A549 (cell line): ENCODE data around the gene UBE2E3. TPM values are rescaled to one million over a fixed set of nuclear protein-coding genes. Genes with fewer than 3 reads are reported as not detected.
"Not testable (repeated sequence)": the region's sequence is repeated elsewhere in the genome, so short reads cannot be mapped to it uniquely, and the experiment has no call there.

Experiments used
- ATAC-seq, 2 experiments: fragments of 200-7000 bp in 1 of 2; fragments of >200 bp in 1 of 2; cut with Nextera tagmentation in 1 of 2; cut with Tn5 transposase in 1 of 2; 3 replicates each; pipeline versions ENCODE4 v1.8.0 to v1.9.1; 2018 to 2020; ENCODE audit warnings: mild to moderate bottlenecking in 1 of 2, moderate library complexity in 1 of 2
- CTCF ChIA-PET: fragments of 300-600 bp; sonication (Branson Sonifier 250); formaldehyde crosslinking; extraction: SDS; loops from one replicate; lab custom pipeline; 2021; ENCODE audit warnings: antibody characterized with exemption, inconsistent platforms; lab: Yijun Ruan, JAX
- POLR2A ChIA-PET: fragments of 350-600 bp; formaldehyde crosslinking; extraction: SDS; loops from one replicate; lab custom pipeline; 2021; ENCODE audit warnings: antibody characterized with exemption, inconsistent platforms; lab: Yijun Ruan, JAX
- DNase-seq, 2 experiments: peaks; one replicate each; pipeline versions ENCODE4 v3.0.0 to v3.0.0-alpha.2; 2011 to 2016; ENCODE audit warnings: low read depth in 1 of 2, low spot score in 1 of 2
- FAIRE-seq: peaks from 2 replicates; lab custom pipeline; 2011; peaks lifted over from hg19 to GRCh38; lab: Jason Lieb, UNC
- H3K27ac ChIP-seq, 2 experiments: fragments of >200 bp; sonication (Bioruptor Twin); formaldehyde crosslinking; 3 replicates each; pipeline ENCODE4 v1.5.1; 2016 to 2017
- H3K4me1 ChIP-seq: fragments of >200 bp; sonication (Bioruptor Twin); formaldehyde crosslinking; 3 replicates; pipeline ENCODE4 v1.6.1; 2016
- H3K4me2 ChIP-seq: fragments of >200 bp; sonication (Bioruptor Twin); formaldehyde crosslinking; 3 replicates; pipeline ENCODE4 v1.6.1; 2016
- H3K4me3 ChIP-seq: fragments of >200 bp; sonication (Bioruptor Twin); formaldehyde crosslinking; 3 replicates; pipeline ENCODE4 v1.5.1; 2016
- H3K9me3 ChIP-seq: fragments of >200 bp; sonication (Bioruptor Twin); formaldehyde crosslinking; 3 replicates; pipeline ENCODE4 v1.6.1; 2016
- CBX8 ChIP-seq: fragments of 200-600 bp; sonication (generic); IDR thresholded peaks from 2 replicates; pipeline ENCODE4 v1.6.1; 2016
- EHMT2 ChIP-seq: fragments of 200-600 bp; sonication (generic); IDR thresholded peaks from 2 replicates; pipeline ENCODE4 v1.6.1; 2016; ENCODE audit warnings: antibody characterized with exemption, low read depth, mild to moderate bottlenecking, moderate library complexity
- ESRRA ChIP-seq: fragments of 150-350 bp; IDR thresholded peaks from 2 replicates; pipeline ENCODE4 v1.6.1; 2014; ENCODE audit warnings: mild to moderate bottlenecking, low read length, borderline replicate concordance
- FOSB ChIP-seq: fragments of 250-450 bp; sonication (Bioruptor Pico); IDR thresholded peaks from 2 replicates; pipeline ENCODE4 v1.5.0; 2020; ENCODE audit warnings: mild to moderate bottlenecking, moderate library complexity
- FOSL2 ChIP-seq, 2 experiments: fragments of 450-650 bp in 1 of 2; fragments of >200 bp in 1 of 2; sonication (Bioruptor Twin) in 1 of 2; formaldehyde crosslinking; IDR thresholded peaks; 2 replicates each; pipeline versions ENCODE4 v1.5.0 to v1.6.1; 2016 to 2020; ENCODE audit warnings: mild to moderate bottlenecking in 1 of 2, moderate library complexity in 1 of 2
- HEYL ChIP-seq: fragments of 250-450 bp; sonication (Bioruptor Pico); IDR thresholded peaks from 2 replicates; pipeline ENCODE4 v1.8.0; 2021; ENCODE audit warnings: mild to moderate bottlenecking, moderate library complexity
- HOXA7 ChIP-seq: fragments of 250-450 bp; sonication (Bioruptor Pico); IDR thresholded peaks from 2 replicates; pipeline ENCODE4 v1.5.0; 2020; ENCODE audit warnings: mild to moderate bottlenecking, moderate library complexity
- HOXB13 ChIP-seq: fragments of 250-450 bp; sonication (Bioruptor Pico); IDR thresholded peaks from 2 replicates; pipeline ENCODE4 v1.5.0; 2020; ENCODE audit warnings: low read depth, mild to moderate bottlenecking, moderate library complexity
- JUN ChIP-seq, 2 experiments: fragments of >200 bp; sonication (Bioruptor Twin); formaldehyde crosslinking; IDR thresholded peaks; 2 replicates in 1 of 2; 3 replicates in 1 of 2; pipeline ENCODE4 v1.6.1; 2016 to 2017
- MAFK ChIP-seq: fragments of 450-650 bp; IDR thresholded peaks from 2 replicates; pipeline ENCODE4 v1.6.1; 2014; ENCODE audit not compliant: partially characterized antibody
- PHF8 ChIP-seq: fragments of 200-600 bp; sonication (generic); IDR thresholded peaks from 2 replicates; pipeline ENCODE4 v1.6.1; 2016; ENCODE audit warnings: low read depth, mild to moderate bottlenecking, antibody characterized with exemption, moderate library complexity, borderline replicate concordance
- POLR2A ChIP-seq: IDR thresholded peaks from 2 replicates; pipeline ENCODE4 v1.6.1; 2012; ENCODE audit warnings: mild to moderate bottlenecking, low read length
- POLR2AphosphoS2 ChIP-seq: conservative IDR thresholded peaks from 2 replicates; pipeline ENCODE4 v1.6.1; 2012; ENCODE audit warnings: low read length, improper control_type of control experiment, inconsistent platforms
- RAD21 ChIP-seq, 2 experiments: fragments of >200 bp in 1 of 2; sonication (Bioruptor Twin) in 1 of 2; formaldehyde crosslinking in 1 of 2; IDR thresholded peaks in 1 of 2; conservative IDR thresholded peaks in 1 of 2; 2 replicates in 1 of 2; 3 replicates in 1 of 2; pipeline ENCODE4 v1.6.1; 2012 to 2018; ENCODE audit warnings: inconsistent platforms in 1 of 2
- SMC3 ChIP-seq: fragments of >200 bp; sonication (Bioruptor Twin); formaldehyde crosslinking; IDR thresholded peaks from 3 replicates; pipeline ENCODE4 v1.6.1; 2018; ENCODE audit warnings: inconsistent platforms
- TP53 ChIP-seq: fragments of 250-450 bp; sonication (Bioruptor Pico); IDR thresholded peaks from 2 replicates; pipeline ENCODE4 v1.5.0; 2021; ENCODE audit warnings: mild to moderate bottlenecking, moderate library complexity
- ZFP36 ChIP-seq: fragments of 450-650 bp; IDR thresholded peaks from 2 replicates; pipeline ENCODE4 v1.6.1; 2014; ENCODE audit warnings: borderline replicate concordance; ENCODE audit not compliant: partially characterized antibody
- ZNF302 ChIP-seq: fragments of 250-450 bp; sonication (Bioruptor Pico); IDR thresholded peaks from 2 replicates; pipeline ENCODE4 v1.9.0; 2021; ENCODE audit warnings: inconsistent platforms, mild to moderate bottlenecking, moderate library complexity
- ZSCAN20 ChIP-seq: fragments of 250-450 bp; sonication (Bioruptor Pico); IDR thresholded peaks from 2 replicates; pipeline ENCODE4 v1.8.0; 2022; ENCODE audit warnings: mild to moderate bottlenecking, moderate library complexity
- WGBS: methylation state at CpG from one replicate; pipeline ENCODE4 v1.1.6; 2017; ENCODE audit errors: missing lambda C conversion rate; 5-methylcytosine and 5-hydroxymethylcytosine counted together
- polyA plus RNA-seq, 4 experiments: library from polyadenylated mRNA; depleted of rRNA in 3 of 4; stranded (reverse); fragments of >200 nt; fragmentation: RNase III in 1 of 4; extraction: RNeasy Plus Mini Kit Qiagen cat#74134 plus additional on column Dnase treatment in 1 of 4; gene quantifications; 2 replicates in 3 of 4; 3 replicates in 1 of 4; pipeline ENCODE4 v1.2.3, GENCODE V29; 2011 to 2017
- TF ChIP-seq, protein P1 (sequence below): fragments of 250-450 bp; sonication (Bioruptor Pico); IDR thresholded peaks from 2 replicates; pipeline ENCODE4 v1.5.0; 2020; ENCODE audit warnings: low read depth, mild to moderate bottlenecking, moderate library complexity
- TF ChIP-seq, protein P2 (sequence below): fragments of >200 bp; sonication (Bioruptor Twin); formaldehyde crosslinking; IDR thresholded peaks from 3 replicates; pipeline ENCODE4 v1.6.1; 2016

The UBE2E3 gene
- polyA plus RNA-seq, 2 of the 4 experiments (the other 2 are of a cell fraction), result 54.0 to 70.6 TPM

DNA sequence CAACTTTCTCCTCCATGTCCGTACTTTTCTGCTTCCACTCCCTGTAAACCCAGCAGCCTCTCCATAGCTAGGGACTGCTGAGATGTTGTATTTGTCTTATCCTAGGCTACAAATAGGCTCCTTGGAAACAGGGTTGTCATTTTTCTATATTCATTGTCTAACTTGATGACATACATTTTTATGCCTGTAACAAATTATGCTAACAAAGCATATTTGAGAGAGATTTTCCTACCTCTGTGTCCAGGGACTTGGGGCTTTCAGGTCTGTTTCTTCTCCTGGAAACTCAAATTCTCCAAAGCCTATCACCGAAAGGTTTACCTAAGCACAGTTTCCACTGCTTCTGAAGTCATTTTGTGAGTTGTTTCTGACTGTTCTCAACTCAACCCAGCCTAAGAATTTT lies 102.7 kb downstream of the UBE2E3 start:
- H3K27ac ChIP-seq, result no peak overlapping the region
- DNase-seq (no peak), ATAC-seq (no peak), FAIRE-seq (no peak)
- no peak for TF ChIP-seq ZSCAN20 (CRISPR knock-in tag)
- peak; percentile 78 for TF ChIP-seq MAFK
- TF ChIP-seq HOXB13, result no peak
- H3K4me1 ChIP-seq, result no peaks in the 10 kb centered on the region
- no peak overlapping the region for H3K4me3 ChIP-seq
- CTCF ChIA-PET, result no interaction called here
- POLR2A ChIA-PET, result no interaction called here
- 97% methylated on average over 2 of the region's 2 CpGs for WGBS
- no peaks in the 10 kb centered on the region for H3K9me3 ChIP-seq
- no peak overlapping the region for H3K4me2 ChIP-seq

DNA sequence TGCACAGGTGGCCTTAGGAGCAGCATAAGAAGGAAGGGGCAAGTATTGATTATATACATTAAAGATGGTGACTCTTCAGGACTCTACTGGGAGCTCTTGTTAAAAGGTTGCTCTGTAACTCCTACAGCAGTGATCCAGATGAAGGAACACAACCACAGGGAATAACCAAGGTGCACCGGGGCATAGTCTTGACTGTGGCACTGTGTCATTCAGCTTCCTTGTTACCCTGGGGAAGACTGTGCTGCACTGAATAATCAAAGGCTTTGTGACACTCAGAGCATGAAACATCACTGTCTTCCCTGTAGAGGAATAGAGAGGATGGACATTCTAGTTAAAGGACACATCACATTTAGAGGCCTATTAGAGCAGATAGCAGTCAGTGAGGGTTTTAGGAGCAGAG lies 105.3 kb downstream of the UBE2E3 start:
- FAIRE-seq, result no peak
- CTCF ChIA-PET, result no interaction called here
- H3K4me1 ChIP-seq, result no peaks in the 10 kb centered on the region
- POLR2A ChIA-PET, result no interaction called here
- WGBS, result 86% methylated on average over 1 of the region's 1 CpG
- ATAC-seq, result no peak
- H3K4me3 ChIP-seq, result no peak overlapping the region
- no peak overlapping the region for H3K27ac ChIP-seq
- DNase-seq, result no peak
- H3K4me2 ChIP-seq, result no peak overlapping the region
- peaks cover 5% of the 10 kb centered on the region; the same call in 1 of the 3 replicates for H3K9me3 ChIP-seq
- TF ChIP-seq ZSCAN20 (CRISPR knock-in tag), result no peak
- no peak for TF ChIP-seq POLR2A
- TF ChIP-seq, protein P1, sequence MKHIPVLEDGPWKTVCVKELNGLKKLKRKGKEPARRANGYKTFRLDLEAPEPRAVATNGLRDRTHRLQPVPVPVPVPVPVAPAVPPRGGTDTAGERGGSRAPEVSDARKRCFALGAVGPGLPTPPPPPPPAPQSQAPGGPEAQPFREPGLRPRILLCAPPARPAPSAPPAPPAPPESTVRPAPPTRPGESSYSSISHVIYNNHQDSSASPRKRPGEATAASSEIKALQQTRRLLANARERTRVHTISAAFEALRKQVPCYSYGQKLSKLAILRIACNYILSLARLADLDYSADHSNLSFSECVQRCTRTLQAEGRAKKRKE, result no peak

DNA sequence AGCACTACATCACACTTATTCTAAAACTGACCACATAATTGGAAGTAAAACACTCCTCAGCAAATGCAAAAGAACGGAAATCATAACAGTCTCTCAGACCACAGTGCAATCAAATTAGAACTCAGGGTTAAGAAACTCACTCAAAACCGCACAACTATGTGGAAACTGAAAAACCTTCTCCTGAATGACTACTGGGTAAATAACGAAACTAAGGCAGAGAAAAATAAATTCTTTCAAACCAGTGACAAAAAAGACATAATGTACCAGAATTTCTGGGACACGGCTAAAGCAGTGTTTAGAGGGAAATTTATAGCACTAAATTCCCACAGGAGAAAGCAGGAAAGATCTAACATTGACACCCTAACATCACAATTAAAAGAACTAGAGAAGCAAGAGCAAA lies 111.5 kb downstream of the UBE2E3 start:
- POLR2A ChIA-PET, result not testable (repeated sequence)

DNA sequence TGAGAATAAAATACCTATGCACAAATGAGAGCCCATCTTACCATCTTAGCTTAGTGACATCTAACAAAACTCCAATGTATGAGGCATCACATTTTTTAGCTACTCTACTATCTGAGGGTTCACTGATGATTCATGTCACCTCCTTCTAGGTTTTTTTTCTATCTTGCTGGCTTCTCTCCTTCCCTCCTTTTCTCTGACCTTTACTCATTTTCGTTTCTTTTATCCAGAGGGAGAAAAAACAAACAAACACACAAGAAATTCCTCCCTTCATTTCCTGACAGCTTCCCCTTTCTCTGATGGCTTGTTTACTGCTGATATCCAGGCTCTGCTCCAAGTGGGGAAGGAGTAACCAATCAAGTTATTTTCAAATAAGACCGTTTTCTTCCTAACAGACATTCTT lies 115.1 kb downstream of the UBE2E3 start:
- CTCF ChIA-PET, result interaction anchor here (0.7 kb wide), 1 partner anchor 222 kb away, joined by 3 read pairs; no protein-coding TSS in a partner anchor
- POLR2A ChIA-PET, result no interaction called here
- ATAC-seq (no peak), DNase-seq (no peak), FAIRE-seq (no peak)
- Histone ChIP-seq H3K9me3 (peaks cover 10% of the 10 kb centered on the region), H3K4me1 (no peaks in the 10 kb centered on the region), H3K27ac (no peak overlapping the region), H3K4me2 (no peak overlapping the region), H3K4me3 (no peak overlapping the region)
- 3% methylated on average over 2 of the region's 2 CpGs for WGBS
- TF ChIP-seq SMC3 (no peak), POLR2AphosphoS2 (no peak), RAD21 (conservative IDR thresholded peaks at IDR 0.05 in 1 of 2, IDR thresholded peaks at IDR 0.05 in 1 of 2) (no peak), EHMT2 (no peak), FOSB (CRISPR knock-in tag) (no peak)
- TF ChIP-seq, protein P2, sequence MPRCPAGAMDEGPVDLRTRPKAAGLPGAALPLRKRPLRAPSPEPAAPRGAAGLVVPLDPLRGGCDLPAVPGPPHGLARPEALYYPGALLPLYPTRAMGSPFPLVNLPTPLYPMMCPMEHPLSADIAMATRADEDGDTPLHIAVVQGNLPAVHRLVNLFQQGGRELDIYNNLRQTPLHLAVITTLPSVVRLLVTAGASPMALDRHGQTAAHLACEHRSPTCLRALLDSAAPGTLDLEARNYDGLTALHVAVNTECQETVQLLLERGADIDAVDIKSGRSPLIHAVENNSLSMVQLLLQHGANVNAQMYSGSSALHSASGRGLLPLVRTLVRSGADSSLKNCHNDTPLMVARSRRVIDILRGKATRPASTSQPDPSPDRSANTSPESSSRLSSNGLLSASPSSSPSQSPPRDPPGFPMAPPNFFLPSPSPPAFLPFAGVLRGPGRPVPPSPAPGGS, result no peak

More for the DNA sequence above, 111.5 kb downstream of the UBE2E3 start:
- CTCF ChIA-PET, result interaction anchor here (1.1 to 2.2 kb wide), 2 partner anchors 12 to 13 kb away, joined by 3 to 5 read pairs; no protein-coding TSS in a partner anchor
- H3K4me3 ChIP-seq, FAIRE-seq, ATAC-seq, H3K27ac ChIP-seq, DNase-seq, H3K4me2 ChIP-seq, H3K4me1 ChIP-seq: not testable (repeated sequence)
- 46% methylated on average over 4 of the region's 4 CpGs for WGBS
- H3K9me3 ChIP-seq, result peaks cover 14% of the 10 kb centered on the region

DNA sequence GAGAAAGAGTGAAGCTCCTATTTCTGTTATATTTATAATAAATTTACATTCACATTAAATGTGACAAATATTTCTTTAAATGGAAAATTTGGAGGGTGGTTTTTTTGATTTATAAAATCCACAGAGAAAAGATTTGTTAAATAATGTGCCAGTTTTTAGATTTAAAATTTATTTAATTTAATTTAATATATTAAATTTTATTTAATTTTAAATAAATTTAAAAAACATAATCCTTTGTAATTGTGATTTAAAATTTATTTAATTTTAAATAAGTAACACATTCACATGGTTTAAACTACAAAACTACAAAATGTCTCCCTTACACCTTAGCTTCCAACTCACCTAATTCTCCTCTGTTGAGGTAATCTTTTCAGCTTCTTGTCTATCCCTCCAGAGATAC lies 123.3 kb downstream of the UBE2E3 start:
- Histone ChIP-seq H3K4me2 (no peak overlapping the region), H3K4me1 (peaks cover 25% of the 10 kb centered on the region), H3K27ac (no peak overlapping the region), H3K9me3 (no peaks in the 10 kb centered on the region), H3K4me3 (no peak overlapping the region)
- TF ChIP-seq CBX8 (no peak), JUN (IDR thresholded peaks at IDR 0.05) (no peak), ZNF302 (CRISPR knock-in tag) (no peak), HEYL (no peak), HOXA7 (CRISPR knock-in tag) (no peak), TP53 (CRISPR knock-in tag) (no peak), FOSL2 (IDR thresholded peaks at IDR 0.05) (no peak), FOSL2 (CRISPR knock-in tag; IDR thresholded peaks at IDR 0.05) (no peak), ESRRA (no peak), SMC3 (no peak), EHMT2 (no peak), PHF8 (no peak), ZFP36 (no peak)
- DNase-seq, result no peak
- no peak for ATAC-seq
- POLR2A ChIA-PET, result no interaction called here
- CTCF ChIA-PET, result interaction anchor here (1.0 to 3.9 kb wide), 8 partner anchors 9 to 974 kb away, joined by 3 to 31 read pairs (median 6); partner anchors contain the start of gene ITGA4
- no peak for FAIRE-seq
